ENCODE data around the gene SUN3. TPM values are rescaled to one million over a fixed set of nuclear protein-coding genes. Genes with fewer than 3 reads are reported as not detected.

The SUN3 gene
- total RNA-seq, 1 experiment from 2014 or later = not detected

GRCh38 chr7:48035301-48035966, 6.5 kb upstream of the SUN3 start, which contains the start of gene C7orf57:
C7orf57 (plus strand) TSS chr7:48035543; CDS start chr7:48036309, 766 bp downstream.
- Histone ChIP-seq H3K27me3 (ENCODE audit: insufficient read depth, low read length) (peaks cover 19% of the 10 kb centered on the region; the same call in 1 of the 2 replicates), H4K5ac (ENCODE audit: insufficient read length, low read depth, low read length) (peak within 1 kb of the TSS; percentile 13), H3K4me1 (ENCODE audit: insufficient read depth, low read length) (peaks cover 11% of the 10 kb centered on the region; the same call in 1 of the 2 replicates), H3K27ac (ENCODE audit: insufficient read length, low read depth, low read length) (no peak within 1 kb of the TSS), H4K91ac (ENCODE audit: insufficient read length, low read depth, low read length) (no peak within 1 kb of the TSS), H3T11ph (ENCODE audit: low read length) (no peak within 1 kb of the TSS), H3K4ac (ENCODE audit: low read depth, low read length) (no peak within 1 kb of the TSS), H2BK12ac (ENCODE audit: insufficient read length, low read depth, low read length) (no peak within 1 kb of the TSS), H2BK15ac (ENCODE audit: low read depth, low read length) (no peak within 1 kb of the TSS), H2AFZ (ENCODE audit: low read length) (no peak within 1 kb of the TSS), H3K56ac (ENCODE audit: insufficient read length, low read depth, low read length) (no peak within 1 kb of the TSS), H3K79me1 (ENCODE audit: insufficient read depth, low read depth, low read length, poor library complexity, severe bottlenecking) (no peaks in the 10 kb centered on the region), H3K14ac (ENCODE audit: insufficient read depth, low read length) (peak within 1 kb of the TSS; percentile 28), H4K8ac (replicated peaks; ENCODE audit: insufficient read length, low read depth, low read length) (no peak within 1 kb of the TSS), H4K20me1 (ENCODE audit: control insufficient read depth, insufficient read depth, insufficient read length) (no peaks in the 10 kb centered on the region), H2AK5ac (ENCODE audit: insufficient read length, low read length) (no peak within 1 kb of the TSS), H3K23ac (ENCODE audit: insufficient read length, low read depth, low read length) (no peak within 1 kb of the TSS), H2BK120ac (ENCODE audit: low read depth, low read length, poor library complexity, severe bottlenecking) (no peak within 1 kb of the TSS), H3K18ac (ENCODE audit: insufficient read length, low read depth, low read length) (peak within 1 kb of the TSS; percentile 63), H3K4me2 (ENCODE audit: insufficient read depth, insufficient read length, low read length) (peak within 1 kb of the TSS; percentile 84), H3K79me2 (ENCODE audit: insufficient read depth, low read length) (no peaks in the 10 kb centered on the region), H2BK20ac (ENCODE audit: low read depth, low read length, poor library complexity, severe bottlenecking) (no peak within 1 kb of the TSS), H2BK5ac (ENCODE audit: insufficient read length, low read length) (no peak within 1 kb of the TSS), H3K9ac (ENCODE audit: extremely low read depth, insufficient read length, low read length) (no peak within 1 kb of the TSS), H3K23me2 (ENCODE audit: insufficient read length, low read depth, low read length, poor library complexity, severe bottlenecking) (peaks cover 13% of the 10 kb centered on the region), H3K9me3 (ENCODE audit: control insufficient read depth, low read depth, low read length) (no peaks in the 10 kb centered on the region)
- peaks cover 54% of the 10 kb centered on the region for H3K27me3 Mint-ChIP-seq (ENCODE audit: low read depth)
- DNase-seq = peak; percentile 93
- H3K9me3 Mint-ChIP-seq = no peaks in the 10 kb centered on the region
- H3K27ac Mint-ChIP-seq = peak within 1 kb of the TSS in 2 of 3 experiments; percentile 24 to 40; a peak in 2 of 7 replicates
- no CpG with 5 or more reads among the region's 62 CpGs for WGBS (ENCODE audit: extremely low coverage, insufficient read length, low lambda C conversion rate)
- H3K36me3 Mint-ChIP-seq (ENCODE audit: insufficient read depth in 1 of 3, low read depth in 3 of 3) = no peaks in the 10 kb centered on the region
- peak within 1 kb of the TSS; percentile 71 to 84 for H3K4me3 Mint-ChIP-seq
- H3K4me1 Mint-ChIP-seq = peaks cover 37 to 45% of the 10 kb centered on the region in 2 experiments
- TF ChIP-seq CTCF (conservative IDR thresholded peaks at IDR 0.05) = no peak
